Mucosa of rectum (tissue), 2 donors: Measurements from ENCODE around the gene PDSS2.

Source experiments
- H3K27ac ChIP-seq, 2 donors: one replicate each; pipeline ENCODE4 v1.7.0; 2013; ENCODE audit warnings: inconsistent platforms in 2 of 2, low read depth in 2 of 2, low read length in 2 of 2
- H3K27me3 ChIP-seq, 2 donors: one replicate each; pipeline ENCODE4 v1.7.0; 2013; ENCODE audit warnings: low read length in 2 of 2; ENCODE audit not compliant: control insufficient read depth in 2 of 2, insufficient read depth in 2 of 2
- H3K36me3 ChIP-seq, 2 donors: one replicate each; pipeline ENCODE4 v1.7.0; 2013; ENCODE audit warnings: low read length in 2 of 2; ENCODE audit not compliant: control insufficient read depth in 2 of 2, insufficient read depth in 2 of 2
- H3K4me1 ChIP-seq, 2 donors: one replicate each; pipeline ENCODE4 v1.7.0; 2013; ENCODE audit warnings: low read length in 2 of 2, mild to moderate bottlenecking in 1 of 2; ENCODE audit not compliant: control insufficient read depth in 2 of 2, insufficient read depth in 2 of 2
- H3K4me3 ChIP-seq, 2 donors: one replicate each; pipeline ENCODE4 v1.7.0; 2013; ENCODE audit warnings: low read length in 2 of 2
- H3K9ac ChIP-seq, 2 donors: one replicate each; pipeline ENCODE4 v1.7.0; 2013; ENCODE audit warnings: low read length in 2 of 2, low read depth in 1 of 2, mild to moderate bottlenecking in 1 of 2
- H3K9me3 ChIP-seq, 2 donors: one replicate each; pipeline ENCODE4 v1.7.0; 2013; ENCODE audit warnings: low read length in 2 of 2; ENCODE audit not compliant: control insufficient read depth in 2 of 2
- donor health status: healthy.
- donor health status: Normal muscosa, but diverticular disease.

The PDSS2 gene, protein sequence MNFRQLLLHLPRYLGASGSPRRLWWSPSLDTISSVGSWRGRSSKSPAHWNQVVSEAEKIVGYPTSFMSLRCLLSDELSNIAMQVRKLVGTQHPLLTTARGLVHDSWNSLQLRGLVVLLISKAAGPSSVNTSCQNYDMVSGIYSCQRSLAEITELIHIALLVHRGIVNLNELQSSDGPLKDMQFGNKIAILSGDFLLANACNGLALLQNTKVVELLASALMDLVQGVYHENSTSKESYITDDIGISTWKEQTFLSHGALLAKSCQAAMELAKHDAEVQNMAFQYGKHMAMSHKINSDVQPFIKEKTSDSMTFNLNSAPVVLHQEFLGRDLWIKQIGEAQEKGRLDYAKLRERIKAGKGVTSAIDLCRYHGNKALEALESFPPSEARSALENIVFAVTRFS

DNA sequence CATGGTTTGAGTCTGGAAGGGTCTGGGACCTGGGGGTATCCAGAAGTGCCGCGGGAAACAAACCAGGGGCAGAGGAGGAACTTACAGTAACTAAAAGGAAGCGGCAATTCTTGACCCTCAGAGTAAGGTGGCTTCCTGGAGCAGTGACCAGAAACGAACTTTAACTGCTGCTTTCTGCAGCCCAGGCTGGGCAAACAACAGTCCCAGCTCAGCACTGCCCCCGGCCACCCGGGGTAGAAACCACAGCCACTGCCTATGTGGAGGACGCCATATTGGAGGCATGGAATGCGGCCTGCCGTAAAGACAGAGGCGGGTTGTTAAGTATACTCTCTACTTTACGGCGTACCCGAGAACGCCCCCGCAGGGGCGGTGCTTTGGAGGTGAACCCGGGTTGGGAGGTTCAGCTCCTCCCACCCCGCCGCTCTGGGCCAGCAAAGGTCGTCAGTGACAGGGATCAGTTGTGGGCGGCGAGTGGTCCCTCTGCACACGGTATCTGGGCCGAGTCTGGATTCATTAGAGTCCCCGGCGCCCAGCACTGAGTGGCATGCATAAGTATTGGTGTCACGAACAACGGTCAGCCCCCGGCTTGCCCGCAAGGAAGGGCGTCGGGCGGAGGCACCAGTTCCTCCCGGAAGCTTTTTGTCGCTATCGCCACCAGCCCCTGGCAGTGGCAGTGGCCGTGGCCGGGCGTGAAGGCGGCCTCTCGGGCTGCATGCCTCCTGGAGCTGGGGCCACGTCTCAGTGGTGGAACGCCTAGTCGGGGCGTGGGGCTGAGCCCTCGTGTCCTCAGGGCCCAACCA, at the start of gene PDSS2:
TSS of gene PDSS2 (minus strand) at position 282 of the 800 bp plus-strand sequence. CDS start at position 3, 279 bp downstream.
- H3K4me3 ChIP-seq: peak within 1 kb of the TSS; percentile 90 to 99
- H3K9ac ChIP-seq: peak within 1 kb of the TSS; percentile 90 to 97
- no peaks in the 10 kb centered on the region for H3K36me3 ChIP-seq
- no peaks in the 10 kb centered on the region for H3K9me3 ChIP-seq
- H3K4me1 ChIP-seq: peaks cover 0 to 15% of the 10 kb centered on the region in 2 donors
- peaks cover 0 to 1% of the 10 kb centered on the region in 2 donors for H3K27me3 ChIP-seq
- H3K27ac ChIP-seq: peak within 1 kb of the TSS; percentile 94 to 95

DNA sequence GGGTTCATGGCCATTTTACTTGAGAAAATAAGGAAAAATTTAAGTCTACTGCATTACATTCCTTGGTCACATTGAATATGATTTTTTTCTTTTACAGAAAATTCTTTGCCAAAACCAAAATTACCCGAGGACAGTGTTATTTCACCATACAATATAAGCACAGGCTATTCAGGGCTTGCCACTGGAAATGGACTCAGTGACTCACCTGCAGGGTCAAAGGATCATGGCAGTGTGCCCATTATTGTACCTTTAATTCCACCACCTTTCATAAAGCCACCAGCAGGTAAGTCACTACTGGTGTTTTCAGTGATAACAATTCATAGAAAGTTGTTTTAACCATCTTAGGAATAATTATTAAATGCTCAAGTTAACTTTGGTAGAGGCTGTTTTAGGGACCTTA, 46.8 kb upstream of the PDSS2 start:
- H3K9me3 ChIP-seq: no peaks in the 10 kb centered on the region
- H3K36me3 ChIP-seq: no peaks in the 10 kb centered on the region
- H3K27ac ChIP-seq: no peak overlapping the region
- H3K9ac ChIP-seq: no peak overlapping the region
- no peaks in the 10 kb centered on the region for H3K27me3 ChIP-seq
- H3K4me3 ChIP-seq: no peak overlapping the region
- no peaks in the 10 kb centered on the region for H3K4me1 ChIP-seq

DNA sequence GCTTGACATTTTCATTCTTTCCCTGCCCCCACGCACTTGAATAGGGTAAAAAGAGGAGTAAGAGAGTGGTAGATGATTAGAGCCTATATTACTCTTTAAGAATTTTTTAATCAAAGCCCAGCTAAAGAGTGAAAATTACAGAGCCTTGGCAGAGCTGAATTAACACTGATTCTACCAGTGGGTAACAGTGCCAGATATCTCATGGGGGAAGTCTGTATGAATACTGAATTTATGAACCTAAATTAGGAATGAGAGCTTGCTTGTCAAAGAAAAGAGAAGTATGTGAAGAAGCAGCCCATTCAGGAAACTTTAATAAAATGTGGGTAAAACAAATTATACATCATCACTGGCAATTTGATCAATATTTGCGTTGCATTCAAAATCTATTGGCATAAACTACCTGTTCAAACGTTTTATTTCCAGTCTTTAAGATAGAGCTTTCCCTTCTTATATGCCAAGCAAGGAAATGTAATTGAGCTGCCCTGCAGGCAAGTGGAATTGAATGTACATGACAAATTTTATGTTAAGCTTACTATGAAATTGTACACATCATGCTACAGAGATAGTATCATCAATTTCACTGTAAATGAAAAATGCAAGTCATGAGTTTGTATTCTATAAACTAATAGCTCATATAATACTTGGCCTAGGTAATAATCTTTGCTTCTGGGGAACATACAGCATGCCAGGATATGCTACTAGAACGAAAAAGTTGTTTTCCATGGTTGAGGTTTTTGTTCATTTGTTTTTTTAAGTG, 45.1 kb upstream of the PDSS2 start:
- Histone ChIP-seq H3K27ac (no peak overlapping the region), H3K4me3 (no peak overlapping the region), H3K9me3 (no peaks in the 10 kb centered on the region), H3K36me3 (no peaks in the 10 kb centered on the region), H3K9ac (no peak overlapping the region), H3K27me3 (no peaks in the 10 kb centered on the region), H3K4me1 (no peaks in the 10 kb centered on the region)

DNA sequence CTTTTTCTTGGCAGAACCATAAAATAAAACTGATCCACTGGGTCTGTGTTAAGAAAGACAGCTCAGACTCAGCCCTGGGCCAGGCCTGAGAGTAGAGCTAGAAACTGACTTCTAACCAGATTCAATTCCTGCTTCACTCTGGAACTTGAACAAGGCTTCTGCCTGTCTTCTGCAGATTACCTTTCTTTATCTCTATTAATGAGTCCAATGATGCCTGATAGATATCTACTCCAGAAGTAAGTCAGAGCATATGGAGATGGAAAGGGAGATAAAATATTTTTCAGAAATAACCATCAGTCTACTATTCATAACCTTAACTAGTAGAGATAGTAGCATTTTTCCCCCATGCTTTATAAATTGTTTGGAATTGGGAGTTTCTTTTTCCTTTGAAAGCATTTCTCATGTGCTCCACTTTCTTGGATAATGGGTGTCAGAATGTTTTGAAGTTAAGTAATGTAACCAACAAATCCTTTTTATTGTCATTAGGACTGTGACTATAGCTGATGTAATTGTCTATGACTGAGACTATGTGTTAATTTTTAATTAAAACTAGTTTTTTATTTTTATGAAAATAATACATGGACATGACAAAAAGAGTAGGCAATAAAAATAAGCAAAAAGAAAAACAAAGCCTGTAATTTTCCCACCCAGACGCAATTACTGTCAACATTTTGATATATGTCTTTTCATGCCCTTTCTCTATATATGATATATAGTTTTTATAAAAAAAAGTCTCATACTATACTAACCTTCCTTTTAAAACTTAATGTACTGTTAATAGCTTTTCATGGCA, 37.7 kb upstream of the PDSS2 start:
- no peaks in the 10 kb centered on the region for H3K4me1 ChIP-seq
- no peak overlapping the region for H3K9ac ChIP-seq
- H3K9me3 ChIP-seq: no peaks in the 10 kb centered on the region
- H3K27ac ChIP-seq: no peak overlapping the region
- peaks cover 3 to 9% of the 10 kb centered on the region in 2 donors for H3K27me3 ChIP-seq
- no peaks in the 10 kb centered on the region for H3K36me3 ChIP-seq
- no peak overlapping the region for H3K4me3 ChIP-seq

DNA sequence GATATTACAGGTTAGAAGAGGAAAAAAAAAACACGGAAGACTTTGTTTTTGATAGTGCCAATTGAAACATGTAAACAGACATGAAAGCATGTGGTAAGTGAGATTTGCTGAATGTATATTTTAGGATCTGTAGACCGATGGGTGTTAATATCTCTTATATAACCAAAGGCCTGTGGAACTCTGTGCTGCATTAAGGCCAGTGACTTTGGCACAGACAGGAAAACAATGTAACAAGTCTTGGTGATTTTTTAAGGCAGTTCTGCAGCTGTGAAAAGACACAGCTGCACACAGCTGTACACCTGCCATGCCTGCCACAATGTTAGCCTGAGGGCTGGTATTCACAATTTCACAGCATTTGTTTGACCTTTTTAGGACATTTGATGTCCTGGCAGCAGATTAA, 36.6 kb upstream of the PDSS2 start:
- no peaks in the 10 kb centered on the region for H3K36me3 ChIP-seq
- H3K4me3 ChIP-seq: no peak overlapping the region
- peaks cover 9 to 19% of the 10 kb centered on the region in 2 donors for H3K27me3 ChIP-seq
- H3K4me1 ChIP-seq: peaks cover 0 to 4% of the 10 kb centered on the region in 2 donors
- H3K27ac ChIP-seq: no peak overlapping the region
- no peaks in the 10 kb centered on the region for H3K9me3 ChIP-seq
- no peak overlapping the region for H3K9ac ChIP-seq

DNA sequence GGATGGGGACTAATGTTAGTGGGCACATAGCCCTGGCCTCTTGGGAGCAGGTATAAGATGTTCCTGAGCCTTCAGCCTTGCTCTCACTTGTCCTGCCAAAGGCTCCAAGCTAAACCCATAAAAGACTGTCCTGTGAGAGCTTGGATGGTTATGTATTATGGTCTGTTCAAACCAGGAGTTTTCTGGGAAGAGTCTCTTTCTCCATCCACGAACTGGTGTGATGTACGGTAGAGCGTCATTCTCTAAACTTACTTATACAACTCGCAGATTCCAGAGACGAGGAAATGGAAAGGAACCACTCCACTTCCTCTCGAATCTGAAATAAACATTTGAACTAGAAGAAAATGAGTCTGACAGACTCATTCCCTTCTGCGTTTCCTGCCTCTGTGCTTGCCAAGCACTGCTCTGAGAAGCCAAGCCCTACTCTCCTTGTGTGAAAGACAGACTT, 35.9 kb upstream of the PDSS2 start:
- H3K36me3 ChIP-seq: no peaks in the 10 kb centered on the region
- H3K27ac ChIP-seq: peak overlapping the region in 1 of 2 donors; percentile 35
- peaks cover 0 to 10% of the 10 kb centered on the region in 2 donors for H3K4me1 ChIP-seq
- H3K9ac ChIP-seq: no peak overlapping the region
- no peaks in the 10 kb centered on the region for H3K9me3 ChIP-seq
- H3K4me3 ChIP-seq: peak overlapping the region in 1 of 2 donors; percentile 17
- H3K27me3 ChIP-seq: peaks cover 12 to 25% of the 10 kb centered on the region in 2 donors

DNA sequence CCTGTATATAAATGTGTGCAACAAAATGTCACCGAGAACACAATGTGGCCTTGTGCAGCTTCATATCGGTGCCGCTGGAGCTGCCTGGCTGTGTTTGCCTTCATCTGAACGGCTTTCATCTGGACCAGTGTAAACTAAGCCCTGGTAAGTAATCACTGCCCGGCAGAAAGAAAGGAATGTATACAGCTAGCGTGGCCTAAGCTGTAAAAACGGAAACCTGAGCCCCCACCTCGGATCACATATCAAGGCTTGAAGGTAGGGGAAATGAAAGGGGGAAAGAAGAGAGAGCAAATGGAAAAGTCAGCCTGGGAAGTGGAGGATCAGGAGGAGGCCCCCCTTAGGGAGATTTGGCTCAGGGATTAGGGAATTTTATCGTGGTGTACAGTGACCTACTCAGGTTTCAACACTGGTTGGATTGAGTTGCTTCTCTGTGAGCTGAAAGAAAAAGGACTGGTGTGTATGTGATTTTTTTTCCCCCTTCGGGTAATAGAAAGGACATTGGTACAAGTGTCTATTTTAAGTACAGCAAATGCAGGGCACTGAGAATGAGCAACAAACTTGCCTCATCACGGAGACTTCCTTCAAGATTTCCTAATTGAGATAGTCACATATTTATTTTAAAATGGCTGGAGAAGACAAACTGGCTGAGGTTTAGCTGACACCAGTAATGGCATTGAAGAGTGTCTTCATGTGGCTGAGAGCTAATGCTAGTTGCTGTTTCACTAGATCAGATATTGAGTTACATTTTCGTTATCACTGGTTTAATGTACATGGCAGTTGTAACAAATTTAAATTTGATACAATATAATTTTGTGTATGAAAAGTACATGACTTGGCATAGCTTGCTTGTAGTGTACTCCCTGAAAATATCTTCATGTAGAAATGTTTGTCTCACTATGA, 34.0 kb upstream of the PDSS2 start:
- Histone ChIP-seq H3K4me1 (peaks cover 11 to 19% of the 10 kb centered on the region in 2 donors), H3K27me3 (peaks cover 17 to 35% of the 10 kb centered on the region in 2 donors), H3K27ac (no peak overlapping the region), H3K9me3 (no peaks in the 10 kb centered on the region), H3K4me3 (peak overlapping the region in 1 of 2 donors; percentile 41), H3K9ac (no peak overlapping the region), H3K36me3 (no peaks in the 10 kb centered on the region)

DNA sequence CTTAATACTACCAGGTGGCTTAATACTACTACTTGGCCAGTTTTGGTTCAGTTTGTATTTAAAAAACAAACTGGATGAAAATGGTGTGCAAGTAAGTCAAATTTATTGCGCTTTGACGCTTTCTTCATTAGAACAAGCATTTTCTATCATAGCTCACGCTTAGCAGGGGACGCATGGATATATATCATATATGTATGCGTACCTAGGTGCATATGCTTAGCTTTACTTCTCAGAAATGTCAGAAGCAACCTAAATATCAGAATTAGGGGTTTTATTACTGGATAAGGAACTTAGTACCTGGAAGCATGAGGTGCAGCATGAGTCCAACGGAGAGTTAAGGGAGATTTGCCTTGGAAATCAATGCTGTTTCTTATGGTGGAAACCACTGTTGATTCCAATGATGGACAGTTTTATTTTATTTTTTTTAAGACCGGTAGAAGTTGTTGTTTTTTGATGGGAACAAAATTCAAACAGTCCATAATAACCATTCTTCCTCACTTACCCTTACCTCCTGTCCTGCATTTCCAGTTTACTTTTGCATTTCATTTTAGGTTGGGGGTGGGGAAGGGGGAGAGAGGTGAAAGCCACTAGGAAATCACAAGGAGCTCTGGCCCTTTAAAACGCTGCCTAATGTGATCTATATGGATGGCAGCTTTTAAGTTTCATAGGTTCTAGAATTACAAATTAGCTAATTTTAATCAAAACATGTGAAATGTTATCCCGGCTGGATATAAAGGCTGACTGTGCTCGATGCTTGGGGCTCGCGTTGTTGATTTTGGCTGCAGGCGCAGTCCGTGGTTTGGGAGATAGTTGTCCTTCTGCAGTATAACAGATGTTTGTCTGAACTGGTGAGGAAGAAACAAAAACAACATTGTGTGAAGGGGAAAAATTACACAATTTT, 32.6 kb upstream of the PDSS2 start:
- no peaks in the 10 kb centered on the region for H3K9me3 ChIP-seq
- H3K36me3 ChIP-seq: no peaks in the 10 kb centered on the region
- H3K27ac ChIP-seq: no peak overlapping the region
- peak overlapping the region in 1 of 2 donors; percentile 79 for H3K4me3 ChIP-seq
- peaks cover 12 to 19% of the 10 kb centered on the region in 2 donors for H3K4me1 ChIP-seq
- peaks cover 23 to 42% of the 10 kb centered on the region in 2 donors for H3K27me3 ChIP-seq
- peak overlapping the region in 1 of 2 donors; percentile 41 for H3K9ac ChIP-seq
